ENCODE measurements around the gene PTPRN2. TPM values are rescaled to one million over a fixed set of nuclear protein-coding genes. Genes with fewer than 3 reads are reported as not detected.
"Not testable (repeated sequence)": the region's sequence is repeated elsewhere in the genome, so short reads cannot be mapped to it uniquely, and the experiment has no call there.

The PTPRN2 gene
- total RNA-seq, 1 experiment from 2014 or later = not detected

- no TSS peak for BruUV-seq (replicated peaks)
- Histone ChIP-seq H3K9me3 (ENCODE audit: insufficient read depth, low read depth) (no peaks in the 10 kb centered on the region), H3K27ac (no peak overlapping the region), H3K4me1 (replicated peaks; ENCODE audit: insufficient read depth) (no peaks in the 10 kb centered on the region), H3K9me2 (ENCODE audit: insufficient read depth) (no peaks in the 10 kb centered on the region), H3K4me3 (no peak overlapping the region), H3F3A (ENCODE audit: insufficient read depth, low read depth) (no peaks in the 10 kb centered on the region), H3K36me3 (ENCODE audit: low read depth) (no peaks in the 10 kb centered on the region), H3K79me2 (ENCODE audit: low read depth) (no peaks in the 10 kb centered on the region), H3K27me3 (ENCODE audit: insufficient read depth, low read depth) (peaks cover 92% of the 10 kb centered on the region), H2AFZ (no peak overlapping the region), H3K4me2 (no peak overlapping the region), H4K20me1 (ENCODE audit: insufficient read depth) (no peaks in the 10 kb centered on the region)
- ChIA-PET CTCF (no interaction called here), POLR2A (ENCODE audit: unreplicated experiment) (no interaction called here)
- no peak for TF ChIP-seq CTCF (conservative IDR thresholded peaks at IDR 0.05)
- no peak for TF ChIP-seq EZH2 (IDR thresholded peaks at IDR 0.05; ENCODE audit: low read depth)
- DNase-seq = no peak
- intact Hi-C loops (cut with micrococcal nuclease; ENCODE audit: unreplicated experiment) = no loop called here
Observed at GRCh38 chr7:158295966-158296797, 291.4 kb downstream of the PTPRN2 start.

- H3K36me3 ChIP-seq (ENCODE audit: low read depth); H3F3A ChIP-seq (ENCODE audit: insufficient read depth, low read depth); DNase-seq; CTCF ChIA-PET; BruUV-seq (replicated peaks); H3K9me2 ChIP-seq (ENCODE audit: insufficient read depth); H3K9me3 ChIP-seq (ENCODE audit: insufficient read depth, low read depth); H3K4me1 ChIP-seq (replicated peaks; ENCODE audit: insufficient read depth); intact Hi-C loops (cut with micrococcal nuclease; ENCODE audit: unreplicated experiment); POLR2A ChIA-PET (ENCODE audit: unreplicated experiment); H3K27ac ChIP-seq; H2AFZ ChIP-seq; H4K20me1 ChIP-seq (ENCODE audit: insufficient read depth); H3K79me2 ChIP-seq (ENCODE audit: low read depth); H3K4me3 ChIP-seq; H3K4me2 ChIP-seq: not testable (repeated sequence)
- peaks cover 76% of the 10 kb centered on the region for H3K27me3 ChIP-seq (ENCODE audit: insufficient read depth, low read depth)
Observed at GRCh38 chr7:158294468-158295215, 293.0 kb downstream of the PTPRN2 start.

GRCh38 chr7:158292948-158293347 is 294.7 kb downstream of the PTPRN2 start:
- H3F3A ChIP-seq (ENCODE audit: insufficient read depth, low read depth) = no peaks in the 10 kb centered on the region
- TF ChIP-seq CTCF (conservative IDR thresholded peaks at IDR 0.05) (no peak), EZH2 (IDR thresholded peaks at IDR 0.05; ENCODE audit: low read depth) (no peak)
- H4K20me1 ChIP-seq (ENCODE audit: insufficient read depth) = no peaks in the 10 kb centered on the region
- H3K36me3 ChIP-seq (ENCODE audit: low read depth) = no peaks in the 10 kb centered on the region
- DNase-seq = no peak
- H3K4me3 ChIP-seq = no peak overlapping the region
- no peak overlapping the region for H3K27ac ChIP-seq
- no peaks in the 10 kb centered on the region for H3K9me3 ChIP-seq (ENCODE audit: insufficient read depth, low read depth)
- H3K4me1 ChIP-seq (replicated peaks; ENCODE audit: insufficient read depth) = no peaks in the 10 kb centered on the region
- H3K27me3 ChIP-seq (ENCODE audit: insufficient read depth, low read depth) = peaks cover 65% of the 10 kb centered on the region
- intact Hi-C loops (cut with micrococcal nuclease; ENCODE audit: unreplicated experiment) = no loop called here
- H3K79me2 ChIP-seq (ENCODE audit: low read depth) = no peaks in the 10 kb centered on the region
- BruUV-seq (replicated peaks) = no TSS peak
- no peaks in the 10 kb centered on the region for H3K9me2 ChIP-seq (ENCODE audit: insufficient read depth)
- H3K4me2 ChIP-seq = no peak overlapping the region
- H2AFZ ChIP-seq = no peak overlapping the region
- ChIA-PET POLR2A (ENCODE audit: unreplicated experiment) (no interaction called here), CTCF (no interaction called here)

All from PC-9 (cell line).